CD4-positive, alpha-beta T cell treated with Interferon gamma for 1 hour (primary cell): ENCODE results near the gene ANKRD30BL.
"Not testable (repeated sequence)": the region's sequence is repeated elsewhere in the genome, so short reads cannot be mapped to it uniquely, and the experiment has no call there.

ENCODE experiments used
- DNase-seq: peaks from one replicate; pipeline ENCODE4 v3.0.0-alpha.2; 2020

The ANKRD30BL gene, protein sequence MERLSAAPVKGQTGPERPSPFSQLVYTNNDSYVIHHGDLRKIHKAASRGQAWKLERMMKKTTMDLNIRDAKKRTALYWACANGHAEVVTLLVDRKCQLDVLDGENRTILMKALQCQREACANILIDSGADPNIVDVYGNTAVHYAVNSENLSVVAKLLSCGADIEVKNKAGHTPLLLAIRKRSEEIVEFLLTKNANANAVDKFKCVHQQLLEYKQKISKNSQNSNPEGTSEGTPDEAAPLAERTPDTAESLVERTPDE

GRCh38 chr2:132161161-132162124 lies at the start of gene ANKRD30BL:
Gene ANKRD30BL (minus strand): TSS chr2:132161952. CDS start chr2:132161705, 247 bp downstream.
- DNase-seq = not testable (repeated sequence)

DNA sequence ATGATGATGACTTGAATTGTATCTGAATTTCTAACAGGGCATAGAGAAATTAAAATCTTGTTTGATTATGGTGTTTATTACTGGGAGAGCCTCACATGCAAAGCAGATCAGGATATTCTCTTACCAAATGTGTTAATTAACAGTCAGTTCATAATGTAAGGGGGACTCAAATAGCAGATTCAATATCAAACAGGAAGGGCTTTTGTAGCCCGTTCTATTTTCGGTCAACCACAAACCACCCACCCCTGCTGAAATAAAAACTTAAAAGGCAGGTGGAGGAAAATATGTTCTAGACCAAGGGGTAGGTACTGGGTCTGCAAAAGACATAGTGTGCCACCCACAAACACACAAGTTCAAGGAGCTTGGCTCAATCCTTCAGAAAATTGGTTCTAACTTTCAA lies 41.1 kb upstream of the ANKRD30BL start:
- DNase-seq = not testable (repeated sequence)

- not testable (repeated sequence) for DNase-seq
Observed at GRCh38 chr2:132192854-132193253, 31.1 kb upstream of the ANKRD30BL start.

DNA sequence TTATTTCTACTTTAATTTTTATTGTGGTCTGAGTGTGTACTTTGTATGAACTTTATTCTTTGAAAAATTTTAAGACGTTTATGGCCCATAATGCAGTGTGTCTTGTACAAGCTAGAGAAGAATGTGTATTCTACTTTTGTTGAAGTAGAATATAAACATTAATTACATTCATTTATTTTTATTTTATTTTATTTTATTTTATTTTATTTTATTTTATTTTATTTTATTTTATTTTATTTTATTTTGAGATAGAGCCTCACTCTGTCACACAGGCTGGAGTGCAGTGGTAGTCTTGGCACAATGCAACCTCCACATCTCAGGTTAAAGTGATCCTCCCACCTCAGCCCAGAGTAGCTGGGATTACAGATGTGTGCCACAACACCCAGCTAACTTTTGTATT lies 5.3 kb upstream of the ANKRD30BL start:
- DNase-seq = not testable (repeated sequence)

DNA sequence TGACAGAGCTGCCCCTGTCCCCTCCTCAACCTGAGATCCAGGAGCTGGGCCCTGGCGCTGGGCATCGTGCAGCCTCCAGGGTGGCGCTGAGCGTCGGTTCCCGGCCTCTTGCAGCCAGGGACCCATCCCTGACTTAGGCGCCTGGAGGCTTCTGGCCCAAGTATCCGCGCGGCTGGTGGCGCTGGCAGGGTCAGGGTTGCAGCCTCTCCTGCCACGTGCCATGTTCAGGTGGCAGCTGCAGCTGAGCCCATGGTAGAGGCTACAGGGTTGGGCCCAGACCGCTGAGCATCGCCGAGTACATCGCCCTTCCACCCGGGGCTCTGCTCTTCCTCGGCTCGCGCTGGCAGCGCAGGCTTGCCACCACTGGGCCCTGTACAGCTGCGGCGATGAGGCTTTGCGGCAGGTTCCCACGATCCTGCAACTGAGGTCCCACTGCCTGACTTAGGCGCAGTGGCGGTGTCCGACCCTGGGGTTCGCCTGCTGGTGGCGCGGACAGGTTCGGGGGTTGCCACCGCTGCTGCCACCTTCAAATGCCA lies 441 bp upstream of the ANKRD30BL start:
- not testable (repeated sequence) for DNase-seq

DNA sequence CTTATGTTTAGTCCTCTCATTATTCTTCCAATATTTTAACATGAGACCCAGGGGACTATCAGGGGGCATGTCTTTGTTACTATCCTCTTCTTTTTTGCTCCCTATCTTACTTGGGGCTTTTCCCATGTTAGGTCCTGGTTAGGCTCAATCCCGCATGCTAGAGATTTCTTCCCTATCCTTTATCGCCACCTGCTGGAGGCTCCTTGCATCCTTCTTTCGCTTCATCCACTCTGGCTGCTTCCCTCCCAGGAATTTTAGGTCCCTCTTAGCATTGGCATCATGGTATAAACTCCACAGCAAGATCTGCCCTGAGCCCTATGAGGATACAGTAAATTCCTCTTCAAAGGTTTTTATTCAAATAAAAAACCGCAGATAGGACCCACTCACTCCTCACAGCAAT lies 15.0 kb downstream of the ANKRD30BL start:
- DNase-seq = not testable (repeated sequence)
